NCI-H146 (cell line): ENCODE measurements around the gene HOMER1.

Source experiments
- DNase-seq: peaks from one replicate; lab custom pipeline; 2025; lab: John Stamatoyannopoulos, UW

Gene HOMER1

GRCh38 chr5:79513704-79514390 is at the start of gene HOMER1:
Gene HOMER1 (minus strand): TSS chr5:79514134. CDS start chr5:79512774, 1,360 bp downstream.
- peak; percentile 87 for DNase-seq

- DNase-seq, result no peak
Measured at GRCh38 chr5:79563247-79563590, 49.3 kb upstream of the HOMER1 start.

GRCh38 chr5:79562351-79563246 is 48.7 kb upstream of the HOMER1 start:
- no peak for DNase-seq

- no peak for DNase-seq
Measured at GRCh38 chr5:79561525-79561893, 47.6 kb upstream of the HOMER1 start.

DNA sequence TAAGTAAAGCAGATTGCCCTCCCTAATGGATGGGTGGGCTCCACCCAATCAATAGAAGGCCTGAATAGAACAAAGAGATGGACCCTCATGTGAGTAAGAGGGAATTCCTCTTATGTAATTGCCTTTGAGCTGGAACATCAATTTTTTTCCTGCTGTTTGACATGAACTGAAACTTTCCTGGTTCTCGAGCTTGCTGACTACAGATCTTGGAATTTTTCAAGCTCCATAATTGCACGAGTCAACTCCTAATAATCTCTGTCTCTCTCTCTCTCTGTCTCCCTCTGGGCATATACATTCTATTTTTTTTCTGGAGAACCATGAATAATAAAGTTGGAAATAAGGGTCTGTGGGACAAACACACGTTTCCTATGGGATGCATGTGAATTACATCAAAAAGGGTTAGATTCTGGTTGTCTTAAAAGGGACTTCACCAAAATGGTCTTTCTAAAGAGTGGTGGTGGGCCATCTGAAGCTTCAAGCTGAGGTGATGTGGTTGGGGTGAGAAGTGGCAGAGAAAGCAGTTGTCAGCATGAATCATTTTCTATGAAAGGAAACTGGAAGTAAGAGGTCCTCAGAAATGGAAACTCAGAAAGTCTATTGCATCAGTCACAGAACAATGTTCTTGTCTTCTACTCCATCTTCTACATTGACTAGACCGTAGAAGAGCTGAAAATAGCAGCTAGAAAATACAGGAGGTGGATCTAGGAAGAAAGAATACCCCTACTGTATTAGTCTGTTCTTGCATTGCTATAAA is 47.0 kb upstream of the HOMER1 start:
- DNase-seq, result no peak

DNA sequence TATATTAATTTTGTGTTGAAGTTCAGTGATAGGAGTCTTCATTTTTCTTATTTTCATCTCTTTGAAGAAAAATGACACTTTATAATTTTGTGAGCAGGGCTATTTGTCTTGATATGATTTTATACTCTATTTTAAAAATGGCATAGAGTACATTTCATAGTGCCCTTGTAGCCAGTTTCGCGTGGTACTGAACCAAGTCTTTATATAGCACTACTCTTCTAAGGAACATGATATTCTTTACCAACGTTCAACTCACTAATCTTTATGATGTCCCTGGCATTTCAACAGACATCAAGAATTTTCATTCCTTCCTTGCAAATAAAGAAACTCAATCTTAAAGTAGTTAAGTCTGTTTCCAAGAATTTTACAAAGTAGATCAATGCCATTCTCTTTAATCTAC is 41.5 kb upstream of the HOMER1 start:
- DNase-seq, result no peak

GRCh38 chr5:79552984-79553383 is 39.0 kb upstream of the HOMER1 start:
- no peak for DNase-seq

DNA sequence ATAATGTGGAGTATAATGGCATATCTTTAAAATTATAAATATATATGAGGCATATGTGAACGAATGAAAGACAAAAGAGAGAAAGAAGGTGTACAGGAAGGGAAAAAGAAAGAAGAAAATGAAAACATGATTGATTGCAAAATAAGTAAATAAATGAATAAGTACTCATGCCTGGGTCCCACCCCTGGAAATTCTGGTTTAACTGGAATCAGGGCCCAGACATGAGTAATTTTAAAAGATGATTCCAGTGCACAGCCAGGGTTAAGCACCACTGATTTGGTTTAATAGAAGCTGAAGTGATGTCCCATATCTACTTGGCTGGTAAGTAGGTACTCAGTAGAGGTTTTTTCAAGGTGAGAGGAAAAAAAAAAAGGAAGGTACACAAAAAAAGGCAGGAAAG is 34.0 kb upstream of the HOMER1 start:
- DNase-seq, result no peak

- DNase-seq, result no peak
Measured at GRCh38 chr5:79547429-79547822, 33.5 kb upstream of the HOMER1 start.

- DNase-seq, result no peak
Measured at GRCh38 chr5:79546782-79547428, 33.0 kb upstream of the HOMER1 start.

DNA sequence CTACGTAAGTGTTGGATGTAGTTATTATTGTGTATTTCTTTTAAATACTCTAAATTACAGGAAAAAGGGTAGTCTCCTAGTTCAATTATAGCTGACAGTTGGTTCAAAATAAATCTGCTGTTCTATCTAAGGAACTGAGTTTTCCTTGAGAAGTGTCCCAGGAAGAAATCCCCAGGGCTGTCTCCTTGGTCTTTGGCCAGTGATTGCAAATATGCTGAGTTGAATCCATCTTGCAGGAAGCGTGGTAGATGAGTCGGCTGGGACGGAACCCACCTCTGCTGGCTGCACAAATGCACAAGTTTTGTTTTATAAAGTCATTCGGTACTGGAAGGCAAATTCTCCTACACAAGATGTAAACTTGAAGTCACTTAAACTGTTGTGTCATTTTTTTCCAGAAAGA is 30.2 kb upstream of the HOMER1 start:
- DNase-seq, result no peak

DNA sequence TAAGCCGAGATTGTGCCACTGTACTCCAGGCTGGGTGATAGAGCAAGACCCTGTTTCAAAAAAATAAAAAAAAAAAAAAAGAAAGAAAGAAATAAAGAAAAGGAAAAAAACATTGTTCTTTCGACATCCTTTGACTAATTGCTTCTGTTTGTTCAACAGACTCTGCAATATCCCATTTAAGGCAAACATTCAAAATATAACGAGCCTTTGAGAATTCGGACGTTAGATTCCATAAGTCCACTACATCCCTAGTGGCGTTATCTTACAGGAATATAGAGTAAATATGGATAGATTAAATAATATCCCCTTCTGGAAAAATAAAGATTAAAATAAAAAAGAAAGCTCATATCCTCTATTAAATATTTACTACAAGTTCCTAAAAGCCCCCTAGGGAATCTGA is 27.0 kb upstream of the HOMER1 start:
- no peak for DNase-seq

GRCh38 chr5:79536193-79536906 is 22.4 kb upstream of the HOMER1 start:
- no peak for DNase-seq

DNA sequence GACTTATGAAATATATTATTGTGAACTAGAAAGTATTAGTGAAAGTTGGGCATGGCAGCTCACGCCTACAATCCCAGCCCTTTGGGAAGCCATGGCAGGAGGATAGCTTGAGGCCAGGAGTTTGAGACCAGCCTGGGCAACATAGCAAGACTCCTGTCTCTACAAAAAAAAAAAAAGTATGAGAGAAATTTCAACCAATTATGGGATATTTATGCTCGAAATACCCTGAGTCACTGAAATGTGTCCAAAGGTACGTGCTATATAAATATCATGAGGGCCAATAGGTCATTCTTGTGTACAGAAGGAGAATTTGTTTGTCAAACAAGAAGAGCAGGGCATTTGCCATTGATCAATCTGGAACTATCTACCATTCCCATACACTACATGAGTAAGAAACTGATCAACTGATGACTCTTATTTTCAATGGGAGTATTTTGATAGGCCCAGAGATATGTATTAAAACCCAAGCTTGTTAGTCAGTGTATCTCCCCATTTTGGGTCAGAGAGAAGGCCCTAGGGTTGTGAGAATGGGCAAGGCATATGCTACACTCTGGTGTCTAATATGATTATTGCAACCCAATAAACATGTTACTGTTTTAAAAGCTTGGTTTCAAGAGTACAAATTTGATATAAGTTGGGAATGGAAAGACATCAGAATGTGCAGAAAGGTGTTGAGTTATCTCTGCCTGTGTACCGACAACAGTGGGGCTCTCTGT is 21.7 kb upstream of the HOMER1 start:
- no peak for DNase-seq

DNA sequence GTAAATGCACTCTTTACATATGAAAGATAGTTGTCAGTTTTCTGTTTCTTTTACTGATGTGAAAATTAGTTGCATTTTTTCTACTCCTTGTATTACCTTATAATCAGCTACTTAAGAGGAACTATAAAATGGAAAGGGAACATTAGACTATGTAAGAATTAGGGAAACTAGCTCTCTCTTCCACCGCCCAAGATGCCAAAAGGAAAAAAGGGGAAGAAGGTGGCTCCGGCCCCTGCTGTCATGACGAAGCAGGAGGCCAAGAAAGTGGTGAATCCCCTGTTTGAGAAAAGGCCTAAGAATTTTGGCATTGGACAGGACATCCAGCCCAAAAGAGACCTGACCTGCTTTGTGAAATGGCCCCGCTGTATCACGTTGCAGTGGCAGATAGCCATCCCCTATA is 15.2 kb upstream of the HOMER1 start:
- DNase-seq, result no peak

- DNase-seq, result no peak
Measured at GRCh38 chr5:79527431-79527830, 13.5 kb upstream of the HOMER1 start.

- DNase-seq, result no peak
Measured at GRCh38 chr5:79526928-79527327, 13.0 kb upstream of the HOMER1 start.

DNA sequence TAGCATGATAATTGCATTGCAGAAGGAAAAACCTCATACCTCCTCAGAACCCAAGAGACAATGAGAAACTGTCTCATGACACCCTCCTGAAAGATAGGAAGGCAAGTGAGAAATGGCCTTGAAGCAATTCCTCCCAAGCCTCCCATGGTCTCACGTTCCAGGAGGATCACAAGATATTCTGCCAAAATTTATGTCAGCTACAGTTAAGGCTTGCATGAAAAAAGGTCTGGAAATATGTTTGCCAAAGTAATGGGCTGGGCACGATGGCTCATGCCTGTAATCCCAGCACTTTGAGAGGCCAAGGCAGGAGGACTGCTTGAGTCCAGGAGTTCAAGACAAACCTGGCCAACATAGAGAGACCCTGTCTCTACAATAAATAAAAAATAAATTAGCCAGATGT is 12.6 kb upstream of the HOMER1 start:
- DNase-seq, result no peak

- DNase-seq, result no peak
Measured at GRCh38 chr5:79521156-79521555, 7.2 kb upstream of the HOMER1 start.

DNA sequence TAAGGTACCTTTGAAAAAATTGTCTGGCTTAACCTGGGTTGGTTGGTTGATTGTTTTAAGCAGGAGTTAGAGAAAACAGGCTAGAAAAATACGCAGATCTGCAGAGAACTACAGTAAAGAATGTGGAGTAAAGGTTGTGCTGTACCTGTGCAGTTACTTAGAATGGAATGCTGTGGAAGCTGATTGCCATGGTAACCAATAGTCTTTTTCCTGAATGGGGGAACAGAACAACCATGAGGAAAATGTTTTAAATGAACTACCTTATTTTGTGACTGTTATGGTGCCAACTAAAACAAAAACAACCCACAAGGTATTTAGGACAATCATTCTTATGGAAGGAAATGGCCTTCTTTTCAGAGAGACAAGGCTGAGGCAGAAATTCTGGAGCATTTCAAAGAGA is 4.8 kb upstream of the HOMER1 start:
- DNase-seq, result no peak

DNA sequence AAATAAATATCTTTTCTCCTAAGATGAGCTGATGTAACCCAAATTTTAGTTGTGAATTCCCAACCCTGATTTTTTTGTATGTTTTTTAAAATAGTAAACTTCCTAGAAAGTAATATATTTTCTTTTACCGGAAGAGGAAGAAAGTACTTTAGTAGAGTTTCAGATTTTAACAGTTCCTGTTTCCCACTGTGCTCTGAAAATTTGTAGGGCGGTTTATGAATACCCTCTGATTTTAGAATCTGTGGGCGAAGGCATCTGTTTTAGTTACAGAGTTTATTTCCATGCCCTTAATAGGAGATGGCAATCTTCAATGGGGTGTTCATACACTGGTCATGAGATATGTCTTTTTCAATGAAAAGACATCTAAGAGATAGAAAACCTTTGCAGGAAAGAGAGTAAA is 3.7 kb upstream of the HOMER1 start:
- no peak for DNase-seq
